Measurements from ENCODE around the gene GSTO2. TPM values are rescaled to one million over a fixed set of nuclear protein-coding genes. Genes with fewer than 3 reads are reported as not detected.

The GSTO2 gene
- total and polyA plus RNA-seq, 2 of the 4 experiments (the other 2 are of a cell fraction): 1.4 to 2.3 TPM

- peak; percentile 59 for ATAC-seq (ENCODE audit: low read depth)
- Histone ChIP-seq H3K23ac (ENCODE audit: low read depth, low read length) (peak overlapping the region; percentile 8; the same call in 1 of the 2 replicates), H3K27ac (ENCODE audit: insufficient read depth, low read length) (peak overlapping the region; percentile 15), H4K20me1 (ENCODE audit: insufficient read depth, low read length) (peaks cover 96% of the 10 kb centered on the region), H3K9me3 (ENCODE audit: control insufficient read depth, insufficient read depth, low read length) (no peaks in the 10 kb centered on the region), H2BK5ac (ENCODE audit: low read depth, low read length, poor library complexity, severe bottlenecking) (peak overlapping the region; percentile 4), H4K5ac (ENCODE audit: low read depth, low read length) (no peak overlapping the region), H4K91ac (ENCODE audit: insufficient read depth, low read depth, low read length) (peak overlapping the region; percentile 17; the same call in 1 of the 2 replicates), H2BK20ac (ENCODE audit: low read depth, low read length) (no peak overlapping the region), H2BK120ac (ENCODE audit: low read depth, low read length) (peak overlapping the region; percentile 22; the same call in 1 of the 2 replicates), H2AK9ac (replicated peaks; ENCODE audit: low read depth, low read length, poor library complexity) (peak overlapping the region; percentile 80), H3K4me2 (ENCODE audit: low read depth, low read length) (peak overlapping the region; percentile 33), H3K4ac (ENCODE audit: low read depth, low read length) (no peak overlapping the region; the same call in 1 of the 2 replicates), H3K14ac (replicated peaks; ENCODE audit: low read depth, low read length) (no peak overlapping the region), H3K79me1 (ENCODE audit: low read depth in 1 of 2, low read length in 2 of 2) (peaks cover 13 to 97% of the 10 kb centered on the region in 2 experiments), H3K9me1 (ENCODE audit: insufficient read depth, low read length) (peaks cover 58% of the 10 kb centered on the region), H3K27me3 (ENCODE audit: control insufficient read depth, insufficient read depth, low read length) (no peaks in the 10 kb centered on the region), H4K8ac (ENCODE audit: low read depth in 2 of 2, low read length in 2 of 2) (peak overlapping the region in 1 of 2 experiments; percentile 24; a peak in 1 of 4 replicates), H3K4me3 (ENCODE audit: insufficient read depth, low read depth, low read length) (no peak overlapping the region), H2AFZ (replicated peaks; ENCODE audit: low read length, poor library complexity) (no peak overlapping the region), H3K18ac (ENCODE audit: low read depth, low read length) (no peak overlapping the region), H3K9ac (ENCODE audit: low read depth, low read length) (no peak overlapping the region), H2AK5ac (ENCODE audit: low read depth, low read length) (peak overlapping the region; percentile 76), H2BK15ac (ENCODE audit: low read depth, low read length) (no peak overlapping the region), H3K36me3 (ENCODE audit: control insufficient read depth, insufficient read depth, low read length) (peaks cover 18% of the 10 kb centered on the region), H3K56ac (ENCODE audit: extremely low read depth, insufficient read depth, low read length) (no peak overlapping the region), H3K4me1 (ENCODE audit: control insufficient read depth, insufficient read depth, low read length) (peaks cover 41% of the 10 kb centered on the region)
- intact Hi-C loops (cut with micrococcal nuclease) (no loop called here), in situ Hi-C loops (cut with MboI; ENCODE audit: low sequenced_read_pairs) (no loop called here), dilution Hi-C loops (cut with HindIII; ENCODE audit: low sequenced_read_pairs, unreplicated experiment) (no loop called here)
- POLR2A ChIA-PET (ENCODE audit: unreplicated experiment): no interaction called here
- CTCF ChIA-PET: no interaction called here
- 28% methylated on average over 3 of the region's 19 CpGs; no CpG with 5 or more reads in 1 of the 2 experiments for WGBS, 2 experiments (ENCODE audit: extremely low coverage in 2 of 2, insufficient read length in 1 of 2)
- TF ChIP-seq BHLHE40 (IDR thresholded peaks at IDR 0.05; ENCODE audit: low read depth, low read length) (no peak), ELK1 (IDR thresholded peaks at IDR 0.05; ENCODE audit: borderline replicate concordance, low read depth, low read length) (no peak)
- no TSS peak for BruUV-seq (replicated peaks)
- DNase-seq: peak; percentile 73
Measured at GRCh38 chr10:104318810-104319741, 50.1 kb downstream of the GSTO2 start.

Data from IMR-90 (cell line).